ENCODE measurements around the gene KLF3. TPM values are rescaled to one million over a fixed set of nuclear protein-coding genes. Genes with fewer than 3 reads are reported as not detected.

Gene KLF3
- total RNA-seq, 1 donor from 2014 or later, result 60.9 TPM

GRCh38 chr4:38668203-38668971 is 4.4 kb downstream of the KLF3 start:
- H3K27ac Mint-ChIP-seq, result peak overlapping the region; percentile 87
- peak overlapping the region; percentile 17 for H3K4me3 Mint-ChIP-seq
- no peaks in the 10 kb centered on the region for H3K9me3 Mint-ChIP-seq
- DNase-seq (ENCODE audit: low spot score in 2 of 2, unreplicated experiment in 2 of 2), result no peak
- no peaks in the 10 kb centered on the region for H3K27me3 Mint-ChIP-seq (ENCODE audit: low read depth)
- no peaks in the 10 kb centered on the region for H3K36me3 Mint-ChIP-seq
- H3K4me1 Mint-ChIP-seq, result peaks cover 77% of the 10 kb centered on the region
- TF ChIP-seq CTCF (IDR thresholded peaks at IDR 0.05; ENCODE audit: unreplicated experiment), result no peak

- DNase-seq (ENCODE audit: low spot score in 2 of 2, unreplicated experiment in 2 of 2), result no peak
- no peaks in the 10 kb centered on the region for H3K36me3 Mint-ChIP-seq
- H3K4me1 Mint-ChIP-seq, result peaks cover 86% of the 10 kb centered on the region
- no peaks in the 10 kb centered on the region for H3K9me3 Mint-ChIP-seq
- TF ChIP-seq CTCF (IDR thresholded peaks at IDR 0.05; ENCODE audit: unreplicated experiment), result no peak
- H3K27ac Mint-ChIP-seq, result peak overlapping the region; percentile 87
- H3K27me3 Mint-ChIP-seq (ENCODE audit: low read depth), result no peaks in the 10 kb centered on the region
- peak overlapping the region; percentile 36 for H3K4me3 Mint-ChIP-seq
Observed at GRCh38 chr4:38669208-38669607, 5.2 kb downstream of the KLF3 start.

- Mint-ChIP-seq H3K4me3 (no peak overlapping the region), H3K4me1 (peaks cover 93% of the 10 kb centered on the region), H3K27me3 (ENCODE audit: low read depth) (no peaks in the 10 kb centered on the region), H3K36me3 (no peaks in the 10 kb centered on the region), H3K9me3 (no peaks in the 10 kb centered on the region), H3K27ac (peak overlapping the region; percentile 87)
- DNase-seq (ENCODE audit: low spot score in 2 of 2, unreplicated experiment in 2 of 2), result no peak
- no peak for TF ChIP-seq CTCF (IDR thresholded peaks at IDR 0.05; ENCODE audit: unreplicated experiment)
Observed at GRCh38 chr4:38670109-38670901, 6.3 kb downstream of the KLF3 start.

GRCh38 chr4:38670939-38671591 is 7.1 kb downstream of the KLF3 start:
- no peak for TF ChIP-seq CTCF (IDR thresholded peaks at IDR 0.05; ENCODE audit: unreplicated experiment)
- H3K36me3 Mint-ChIP-seq, result no peaks in the 10 kb centered on the region
- H3K4me1 Mint-ChIP-seq, result peaks cover 90% of the 10 kb centered on the region
- H3K9me3 Mint-ChIP-seq, result no peaks in the 10 kb centered on the region
- no peak for DNase-seq (ENCODE audit: low spot score in 2 of 2, unreplicated experiment in 2 of 2)
- no peak overlapping the region for H3K4me3 Mint-ChIP-seq
- H3K27me3 Mint-ChIP-seq (ENCODE audit: low read depth), result no peaks in the 10 kb centered on the region
- H3K27ac Mint-ChIP-seq, result peak overlapping the region; percentile 87

GRCh38 chr4:38671592-38671940 is 7.6 kb downstream of the KLF3 start:
- H3K4me1 Mint-ChIP-seq, result peaks cover 85% of the 10 kb centered on the region
- no peak for TF ChIP-seq CTCF (IDR thresholded peaks at IDR 0.05; ENCODE audit: unreplicated experiment)
- no peak overlapping the region for H3K4me3 Mint-ChIP-seq
- H3K27me3 Mint-ChIP-seq (ENCODE audit: low read depth), result no peaks in the 10 kb centered on the region
- H3K36me3 Mint-ChIP-seq, result no peaks in the 10 kb centered on the region
- no peak for DNase-seq (ENCODE audit: low spot score in 2 of 2, unreplicated experiment in 2 of 2)
- H3K27ac Mint-ChIP-seq, result peak overlapping the region; percentile 87
- H3K9me3 Mint-ChIP-seq, result no peaks in the 10 kb centered on the region
